Measurements from ENCODE around the gene PDCL3. TPM values are rescaled to one million over a fixed set of nuclear protein-coding genes. Genes with fewer than 3 reads are reported as not detected.

Gene PDCL3
- polyA plus RNA-seq, 1 experiment, result 10.9 TPM

DNA sequence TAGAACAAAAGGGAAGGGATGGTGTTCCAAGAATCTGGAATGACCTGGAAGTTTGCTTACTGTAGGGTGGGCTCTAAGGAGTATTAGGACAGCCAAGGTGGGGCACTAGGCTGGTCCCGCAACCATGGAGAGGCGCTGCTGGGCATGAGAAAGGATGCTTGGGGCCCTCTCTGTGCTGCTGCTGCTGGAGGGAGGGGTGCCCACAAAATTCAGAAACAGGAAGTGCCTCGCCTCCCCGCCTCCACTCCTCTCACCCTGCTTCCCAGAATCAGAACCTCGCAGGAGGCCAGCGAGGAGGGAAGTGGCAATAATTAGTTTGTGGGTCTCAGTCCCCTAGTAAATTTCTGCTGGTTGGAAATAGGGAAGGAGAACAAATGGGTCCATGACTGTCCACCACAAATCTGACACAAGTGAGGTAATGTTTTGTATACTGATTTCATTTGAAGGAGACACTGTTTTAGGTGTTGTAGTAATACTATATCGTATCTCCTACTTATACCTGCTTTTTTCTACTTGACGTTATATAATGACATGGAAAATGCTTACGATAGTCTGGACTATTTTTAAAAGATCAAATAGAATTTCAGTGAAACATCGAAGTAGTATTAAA is 7.9 kb upstream of the PDCL3 start:
- no peaks in the 10 kb centered on the region for H3K36me3 ChIP-seq (ENCODE audit: control insufficient read depth, insufficient read depth, low read length)
- peaks cover 4% of the 10 kb centered on the region; the same call in 1 of the 2 replicates for H3K27me3 ChIP-seq (ENCODE audit: control insufficient read depth, insufficient read depth, low read length)
- POLR2A ChIA-PET, result no interaction called here
- H3K4me3 ChIP-seq (ENCODE audit: low read depth, low read length), result no peak overlapping the region
- no peak for DNase-seq (ENCODE audit: low read depth)
- CTCF ChIA-PET, result no interaction called here
- TF ChIP-seq, protein P1, sequence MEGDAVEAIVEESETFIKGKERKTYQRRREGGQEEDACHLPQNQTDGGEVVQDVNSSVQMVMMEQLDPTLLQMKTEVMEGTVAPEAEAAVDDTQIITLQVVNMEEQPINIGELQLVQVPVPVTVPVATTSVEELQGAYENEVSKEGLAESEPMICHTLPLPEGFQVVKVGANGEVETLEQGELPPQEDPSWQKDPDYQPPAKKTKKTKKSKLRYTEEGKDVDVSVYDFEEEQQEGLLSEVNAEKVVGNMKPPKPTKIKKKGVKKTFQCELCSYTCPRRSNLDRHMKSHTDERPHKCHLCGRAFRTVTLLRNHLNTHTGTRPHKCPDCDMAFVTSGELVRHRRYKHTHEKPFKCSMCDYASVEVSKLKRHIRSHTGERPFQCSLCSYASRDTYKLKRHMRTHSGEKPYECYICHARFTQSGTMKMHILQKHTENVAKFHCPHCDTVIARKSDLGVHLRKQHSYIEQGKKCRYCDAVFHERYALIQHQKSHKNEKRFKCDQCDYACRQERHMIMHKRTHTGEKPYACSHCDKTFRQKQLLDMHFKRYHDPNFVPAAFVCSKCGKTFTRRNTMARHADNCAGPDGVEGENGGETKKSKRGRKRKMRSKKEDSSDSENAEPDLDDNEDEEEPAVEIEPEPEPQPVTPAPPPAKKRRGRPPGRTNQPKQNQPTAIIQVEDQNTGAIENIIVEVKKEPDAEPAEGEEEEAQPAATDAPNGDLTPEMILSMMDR (IDR thresholded peaks at IDR 0.05; ENCODE audit: insufficient read depth, low read depth, low read length), result no peak

DNA sequence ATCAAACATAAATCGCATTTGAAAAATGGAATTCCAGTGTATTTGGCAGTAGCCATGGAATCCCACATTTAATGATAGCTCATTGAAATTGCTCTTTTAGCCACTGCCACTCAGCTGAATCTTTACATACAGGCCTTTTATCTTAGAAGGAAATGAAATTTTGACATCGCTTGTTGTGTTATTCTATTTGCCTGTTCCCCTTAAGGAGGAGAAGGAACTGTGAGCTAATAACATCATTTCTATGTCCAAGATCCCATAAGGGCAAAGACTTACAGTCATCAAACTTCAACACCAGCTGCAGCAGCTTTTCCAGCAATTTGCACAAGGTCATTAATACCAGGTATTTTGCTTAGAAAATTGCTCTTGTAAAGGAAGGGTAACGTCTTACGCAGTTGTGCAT is 6.0 kb upstream of the PDCL3 start:
- H3K36me3 ChIP-seq (ENCODE audit: control insufficient read depth, insufficient read depth, low read length), result no peaks in the 10 kb centered on the region
- CTCF ChIA-PET, result interaction anchor here (0.7 to 0.9 kb wide), 2 partner anchors 14 to 167 kb away, joined by 3 to 4 read pairs; no protein-coding TSS in a partner anchor
- H3K27me3 ChIP-seq (ENCODE audit: control insufficient read depth, insufficient read depth, low read length), result peaks cover 4% of the 10 kb centered on the region; the same call in 1 of the 2 replicates
- TF ChIP-seq, protein P1 (IDR thresholded peaks at IDR 0.05; ENCODE audit: insufficient read depth, low read depth, low read length), result no peak
- POLR2A ChIA-PET, result no interaction called here
- H3K4me3 ChIP-seq (ENCODE audit: low read depth, low read length), result no peak overlapping the region
- DNase-seq (ENCODE audit: low read depth), result no peak

DNA sequence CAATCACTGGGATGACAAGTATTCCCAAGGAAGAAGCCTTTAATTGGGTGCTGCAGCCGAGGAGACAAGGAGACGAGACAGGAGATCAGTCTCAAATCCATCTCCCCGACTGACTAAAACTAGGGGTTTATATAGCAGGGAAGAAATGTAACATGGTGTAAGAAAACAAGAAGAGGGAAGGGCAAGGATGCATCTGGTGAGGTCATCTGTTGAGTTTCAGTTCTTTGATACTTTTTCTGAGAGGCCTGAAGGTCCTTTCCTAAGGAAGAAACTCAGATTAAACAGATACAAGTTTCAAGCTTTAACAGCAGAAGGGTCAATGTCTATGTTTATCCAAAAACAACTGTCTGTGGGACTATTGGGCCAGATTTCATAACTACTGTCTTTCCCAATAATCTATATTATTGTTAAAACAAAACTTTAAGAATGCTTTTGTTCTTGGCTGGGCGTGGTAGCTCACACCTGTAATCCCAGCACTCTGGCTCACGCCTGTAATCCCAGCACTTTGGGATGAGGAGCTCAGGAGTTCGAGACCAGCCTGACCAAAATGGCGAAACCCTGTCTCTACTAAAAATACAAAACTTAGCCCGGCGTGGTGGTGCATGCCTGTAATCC is 2.5 kb upstream of the PDCL3 start:
- ChIA-PET POLR2A (no interaction called here), CTCF (interaction anchor here (0.7 to 1.9 kb wide), 3 partner anchors 9 to 40 kb away, joined by 3 to 5 read pairs (median 3); no protein-coding TSS in a partner anchor)
- H3K4me3 ChIP-seq (ENCODE audit: low read depth, low read length), result no peak overlapping the region
- DNase-seq (ENCODE audit: low read depth), result no peak
- peaks cover 4% of the 10 kb centered on the region; the same call in 1 of the 2 replicates for H3K27me3 ChIP-seq (ENCODE audit: control insufficient read depth, insufficient read depth, low read length)
- TF ChIP-seq, protein P1 (IDR thresholded peaks at IDR 0.05; ENCODE audit: insufficient read depth, low read depth, low read length), result no peak
- no peaks in the 10 kb centered on the region for H3K36me3 ChIP-seq (ENCODE audit: control insufficient read depth, insufficient read depth, low read length)

DNA sequence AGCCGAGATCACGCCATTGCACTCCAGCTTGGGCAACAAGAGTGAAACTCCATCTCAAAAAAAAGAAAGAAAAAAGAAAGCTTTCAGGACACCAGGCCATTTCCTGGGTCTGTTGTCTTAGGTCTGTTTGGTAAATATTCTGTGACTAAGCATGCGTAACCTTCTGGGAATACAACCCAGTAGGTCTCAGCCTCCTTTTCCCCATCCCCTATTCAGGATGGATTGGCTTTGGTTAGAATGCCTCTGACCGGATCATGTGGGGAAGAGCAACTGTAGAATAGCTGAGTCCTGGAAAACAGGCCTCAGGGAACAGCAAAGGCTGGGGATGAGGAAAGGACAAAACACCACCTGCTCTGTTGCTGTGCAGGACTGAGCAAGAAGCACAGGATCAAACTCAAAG is 1.6 kb upstream of the PDCL3 start:
- ChIA-PET CTCF (interaction anchor here (1.9 kb wide), 1 partner anchor 13 kb away, joined by 5 read pairs; no protein-coding TSS in a partner anchor), POLR2A (no interaction called here)
- TF ChIP-seq, protein P1 (IDR thresholded peaks at IDR 0.05; ENCODE audit: insufficient read depth, low read depth, low read length), result no peak
- H3K36me3 ChIP-seq (ENCODE audit: control insufficient read depth, insufficient read depth, low read length), result no peaks in the 10 kb centered on the region
- no peak overlapping the region for H3K4me3 ChIP-seq (ENCODE audit: low read depth, low read length)
- peaks cover 4% of the 10 kb centered on the region; the same call in 1 of the 2 replicates for H3K27me3 ChIP-seq (ENCODE audit: control insufficient read depth, insufficient read depth, low read length)
- DNase-seq (ENCODE audit: low read depth), result no peak

Data from BJ (cell line).